Measurements from ENCODE around the gene FAAP20. TPM values are rescaled to one million over a fixed set of nuclear protein-coding genes. Genes with fewer than 3 reads are reported as not detected.

Gene FAAP20
- polyA plus RNA-seq, 3 donors = 30.4 to 69.3 (median 62.6) TPM

GRCh38 chr1:2202008-2202575 is 7.5 kb upstream of the FAAP20 start:
- H3K27ac ChIP-seq (ENCODE audit: low read depth, low read length) = no peak overlapping the region
- 82 to 91% (median 90%) methylated on average over 9 of the region's 9 CpGs for WGBS, 3 donors

GRCh38 chr1:2201062-2201461 is 6.5 kb upstream of the FAAP20 start:
- 91 to 95% (median 92%) methylated on average over 14 of the region's 14 CpGs for WGBS, 3 donors

DNA sequence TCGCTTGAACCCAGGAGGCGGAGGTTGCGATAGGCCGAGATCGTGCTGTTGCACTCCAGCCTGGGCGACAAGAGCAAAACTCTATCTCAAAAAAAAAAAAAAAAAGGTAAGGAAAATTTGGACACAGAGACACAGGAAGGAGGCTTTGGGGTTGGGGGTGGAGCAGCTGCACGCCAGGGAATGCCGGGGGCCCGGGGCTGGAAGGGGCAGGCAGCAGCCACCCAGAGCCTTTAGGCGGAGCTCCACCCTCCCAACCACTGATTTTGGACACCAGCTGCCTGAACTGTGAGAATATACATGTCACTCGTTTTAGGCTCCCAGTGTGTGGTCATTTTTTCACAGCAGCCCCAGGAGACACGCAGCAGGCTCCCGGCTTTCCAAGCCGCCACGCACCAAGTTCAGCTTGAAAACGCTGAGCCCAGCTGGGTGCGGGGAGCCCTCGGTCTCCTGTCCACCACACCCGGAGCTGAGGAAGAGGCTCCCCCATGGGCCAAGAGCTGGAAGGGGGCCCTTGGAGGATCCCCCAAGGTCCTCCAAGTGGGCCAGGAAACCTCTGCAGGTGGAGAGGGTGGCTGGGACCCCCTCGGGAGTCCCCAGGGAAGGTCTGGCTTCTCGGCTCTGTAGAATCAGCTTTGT is 5.9 kb upstream of the FAAP20 start:
- WGBS, 3 donors = 71 to 81% (median 74%) methylated on average over 21 of the region's 21 CpGs
- H3K27ac ChIP-seq (ENCODE audit: low read depth, low read length) = no peak overlapping the region

More at GRCh38 chr1:2201062-2201461, 6.5 kb upstream of the FAAP20 start:
- H3K27ac ChIP-seq (ENCODE audit: low read depth, low read length) = no peak overlapping the region

- 10 to 18% (median 11%) methylated on average over 23 to 24 of the region's 24 CpGs for WGBS, 3 donors
- peak overlapping the region; percentile 49 for H3K27ac ChIP-seq (ENCODE audit: low read depth, low read length)
These were observed 4.7 kb upstream of the FAAP20 start for GRCh38 chr1:2199042-2199810.

GRCh38 chr1:2198571-2198970 is 4.0 kb upstream of the FAAP20 start:
- peak overlapping the region; percentile 49 for H3K27ac ChIP-seq (ENCODE audit: low read depth, low read length)
- 45 to 78% (median 75%) methylated on average over 11 of the region's 11 CpGs for WGBS, 3 donors

DNA sequence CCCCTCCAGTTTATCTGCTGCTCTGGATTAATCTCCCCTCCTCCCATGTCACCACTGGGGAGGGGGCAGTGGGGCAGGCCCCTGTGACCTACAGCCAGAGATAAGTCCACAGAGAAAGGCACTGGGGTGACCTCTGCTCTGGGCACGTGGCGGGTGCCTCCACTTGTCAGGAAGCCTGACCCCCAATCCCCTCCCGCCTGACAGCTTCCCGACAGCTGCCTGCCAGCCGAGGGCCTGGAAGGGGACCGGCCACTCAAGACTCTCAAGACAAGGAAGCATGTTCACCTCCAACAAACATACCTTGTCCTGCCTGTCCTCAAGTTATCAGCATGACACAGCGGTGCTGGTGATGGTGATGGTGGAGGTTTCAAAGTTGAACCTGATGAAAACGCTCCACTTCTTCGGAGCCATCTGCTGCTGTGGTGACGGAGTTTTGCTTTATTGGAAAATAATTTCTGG is 3.2 kb upstream of the FAAP20 start:
- H3K27ac ChIP-seq (ENCODE audit: low read depth, low read length) = no peak overlapping the region
- 79 to 87% (median 86%) methylated on average over 10 of the region's 10 CpGs for WGBS, 3 donors

GRCh38 chr1:2196901-2197638 is 2.5 kb upstream of the FAAP20 start:
- 87 to 88% (median 87%) methylated on average over 17 of the region's 17 CpGs for WGBS, 3 donors
- no peak overlapping the region for H3K27ac ChIP-seq (ENCODE audit: low read depth, low read length)

DNA sequence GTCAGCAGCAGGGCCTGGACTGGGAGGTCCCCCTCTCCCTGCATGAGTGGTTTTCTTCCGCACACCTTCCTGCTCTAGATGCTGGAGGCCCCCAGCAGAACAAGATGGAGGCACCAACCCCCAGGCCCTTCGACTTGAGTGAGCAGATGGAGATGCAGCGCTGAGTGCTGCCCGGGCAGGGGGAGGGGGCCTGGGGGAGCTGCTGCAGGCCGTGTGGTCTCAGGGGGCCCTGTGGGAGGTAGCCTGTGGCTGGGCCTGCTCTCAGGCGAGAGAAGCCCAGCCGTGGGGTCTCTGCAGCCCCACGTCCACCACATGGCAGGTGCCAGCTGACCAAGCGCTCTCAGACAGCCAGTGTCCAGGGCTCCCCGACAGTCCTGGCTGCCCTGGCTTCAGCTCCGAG is 1.2 kb upstream of the FAAP20 start:
- H3K27ac ChIP-seq (ENCODE audit: low read depth, low read length) = no peak overlapping the region
- WGBS, 3 donors = 70 to 76% (median 76%) methylated on average over 9 to 11 of the region's 11 CpGs

- 1 to 3% (median 2%) methylated on average over 27 to 35 of the region's 35 CpGs for WGBS, 3 donors
- H3K27ac ChIP-seq (ENCODE audit: low read depth, low read length) = peak overlapping the region; percentile 17
These were observed 514 bp upstream of the FAAP20 start for GRCh38 chr1:2194898-2195673.

DNA sequence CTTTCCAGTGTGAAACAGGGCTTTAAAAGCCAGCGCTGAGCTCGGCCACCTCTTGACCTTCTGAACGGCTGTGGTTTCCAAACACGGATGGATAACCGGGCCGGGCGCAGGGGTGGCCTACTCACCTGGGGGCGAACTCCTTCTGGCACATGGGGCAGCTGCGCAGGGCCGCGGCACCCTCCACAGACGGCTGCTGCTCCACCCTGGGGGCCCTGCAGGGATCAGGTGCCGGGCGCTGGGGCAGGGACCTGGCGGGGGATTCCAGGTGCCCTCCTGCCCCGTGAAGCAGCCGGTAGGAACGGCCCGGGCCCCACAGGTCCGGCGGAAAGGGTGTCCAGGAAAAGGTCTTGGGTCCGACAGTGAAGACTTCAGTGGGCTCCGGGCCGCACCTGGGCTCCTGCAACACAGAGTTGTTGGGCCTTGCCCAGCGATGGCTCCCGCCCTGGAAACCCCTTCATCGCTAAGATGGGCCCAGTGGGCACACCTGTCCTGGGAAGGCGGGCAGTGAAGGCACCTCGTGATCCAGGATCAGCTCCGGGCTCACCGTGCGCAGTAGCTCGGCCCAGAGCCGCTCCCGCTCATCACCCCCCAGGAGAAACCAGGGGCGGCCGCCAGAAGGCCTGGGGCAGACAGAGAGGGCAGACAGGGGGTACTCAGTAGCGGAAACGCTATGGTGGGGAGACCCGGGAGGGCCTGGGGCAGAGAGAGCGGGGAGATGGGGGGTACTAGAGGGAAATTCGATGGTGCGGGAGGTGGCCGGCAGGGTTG is 874 bp downstream of the FAAP20 start:
- H3K27ac ChIP-seq (ENCODE audit: low read depth, low read length) = peak overlapping the region; percentile 62
- WGBS, 3 donors = 47 to 77% (median 73%) methylated on average over 37 to 44 of the region's 44 CpGs

DNA sequence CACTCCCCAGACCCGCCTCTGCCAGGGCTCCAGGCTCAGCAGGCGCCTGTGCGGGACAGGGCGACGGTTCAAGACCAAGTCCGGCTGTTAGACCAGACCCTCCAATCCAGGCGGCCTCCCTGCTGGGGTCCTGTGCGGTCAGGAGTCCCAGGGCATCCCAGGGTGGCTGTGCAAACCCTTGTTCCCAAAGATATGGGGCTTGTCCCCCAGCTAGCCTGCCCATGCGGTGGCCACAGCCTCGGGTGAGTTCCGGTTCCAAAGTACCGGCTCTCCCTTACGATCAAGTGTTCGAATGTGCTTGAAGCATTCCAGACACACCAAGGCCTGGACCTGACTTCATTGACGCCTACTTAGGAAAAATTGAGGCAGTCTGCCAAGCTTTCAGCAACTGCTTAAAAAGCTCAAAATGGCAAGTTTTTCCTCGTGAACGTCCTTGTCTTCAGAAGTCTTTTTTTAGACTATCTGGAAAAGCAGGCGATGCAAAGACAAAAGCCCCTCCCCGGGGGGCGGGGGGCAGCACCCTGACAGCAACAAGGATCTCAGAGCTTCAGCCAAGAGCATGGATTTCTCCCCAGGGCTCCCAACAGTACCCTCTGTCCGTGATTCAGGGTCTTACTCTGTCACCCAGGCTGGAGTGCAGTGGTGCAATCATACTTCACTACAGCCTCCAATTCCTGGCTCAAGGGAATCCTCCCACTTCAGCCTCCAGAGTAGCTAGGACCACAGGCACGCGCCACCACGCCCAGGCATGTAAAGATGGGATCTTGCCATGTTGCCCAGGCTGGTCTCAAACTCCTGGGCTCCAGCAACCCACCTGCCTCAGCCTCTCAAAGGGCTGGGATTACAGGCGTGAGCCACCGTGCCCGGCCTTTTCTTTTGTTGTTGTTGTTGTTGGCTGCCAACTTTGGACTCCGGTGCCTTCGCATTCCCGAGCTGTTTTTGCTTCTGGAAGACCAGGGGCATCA is 2.3 kb downstream of the FAAP20 start:
- WGBS, 3 donors = 68 to 74% (median 72%) methylated on average over 26 to 30 of the region's 30 CpGs
- peak overlapping the region; percentile 36 for H3K27ac ChIP-seq (ENCODE audit: low read depth, low read length)

- peak overlapping the region; percentile 28 for H3K27ac ChIP-seq (ENCODE audit: low read depth, low read length)
- WGBS, 3 donors = 51 to 80% (median 76%) methylated on average over 19 of the region's 19 CpGs
These were observed 4.0 kb downstream of the FAAP20 start for GRCh38 chr1:2190491-2190976.

GRCh38 chr1:2189459-2190425 is 4.8 kb downstream of the FAAP20 start:
- 6 to 24% (median 13%) methylated on average over 55 to 65 of the region's 65 CpGs for WGBS, 3 donors
- no peak overlapping the region for H3K27ac ChIP-seq (ENCODE audit: low read depth, low read length)

DNA sequence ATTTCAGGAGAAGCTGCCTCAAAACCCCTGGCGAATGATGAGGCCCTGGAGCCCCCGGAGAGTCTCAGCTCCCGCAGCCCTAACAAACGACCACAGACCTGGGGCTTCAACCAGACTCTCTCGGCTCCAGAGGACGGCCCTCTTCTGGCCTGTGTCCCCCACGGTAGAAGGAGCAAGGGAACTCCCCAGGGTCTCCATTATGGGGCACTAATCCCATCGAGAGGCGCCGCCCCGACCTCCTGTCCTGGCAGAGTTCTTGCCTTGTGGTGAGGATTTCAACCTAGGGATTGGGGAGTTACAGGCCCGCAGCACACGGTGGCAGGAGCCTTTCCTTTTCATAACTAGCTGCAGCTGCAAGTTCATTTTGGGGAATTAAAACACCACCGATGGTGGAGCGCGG is 6.2 kb downstream of the FAAP20 start:
- no peak overlapping the region for H3K27ac ChIP-seq (ENCODE audit: low read depth, low read length)
- WGBS, 3 donors = 92 to 94% (median 94%) methylated on average over 16 of the region's 16 CpGs

DNA sequence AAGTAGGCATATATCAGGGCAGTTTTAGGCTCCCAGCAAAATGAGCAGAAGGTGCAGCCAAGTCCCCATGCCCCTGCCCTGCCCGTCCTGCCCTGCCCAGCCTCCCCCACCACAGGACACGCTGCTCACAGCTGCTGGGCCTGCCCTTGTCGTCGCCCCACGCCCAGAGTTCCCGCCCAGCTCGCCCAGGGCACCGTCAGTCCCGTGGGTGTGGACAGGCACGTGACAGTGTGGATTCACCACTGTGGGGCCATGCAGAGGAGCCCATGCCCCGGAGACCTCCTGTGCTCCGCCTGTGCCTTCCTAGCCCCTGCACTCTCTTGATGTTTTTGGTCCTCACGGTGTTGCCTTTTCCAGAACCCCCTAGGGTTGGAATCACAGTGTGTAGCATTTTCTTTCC is 7.0 kb downstream of the FAAP20 start:
- WGBS, 3 donors = 81 to 90% (median 85%) methylated on average over 13 of the region's 13 CpGs
- H3K27ac ChIP-seq (ENCODE audit: low read depth, low read length) = no peak overlapping the region
